ENCODE measurements around the gene KCNMB4. TPM values are rescaled to one million over a fixed set of nuclear protein-coding genes. Genes with fewer than 3 reads are reported as not detected.

Gene KCNMB4, protein sequence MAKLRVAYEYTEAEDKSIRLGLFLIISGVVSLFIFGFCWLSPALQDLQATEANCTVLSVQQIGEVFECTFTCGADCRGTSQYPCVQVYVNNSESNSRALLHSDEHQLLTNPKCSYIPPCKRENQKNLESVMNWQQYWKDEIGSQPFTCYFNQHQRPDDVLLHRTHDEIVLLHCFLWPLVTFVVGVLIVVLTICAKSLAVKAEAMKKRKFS
- 0.26 TPM in 1 of 2 replicates, not detected in the other for total RNA-seq (2014; rRNA removed; shearing (Covaris generic); ENCODE audit: low replicate concordance)

DNA sequence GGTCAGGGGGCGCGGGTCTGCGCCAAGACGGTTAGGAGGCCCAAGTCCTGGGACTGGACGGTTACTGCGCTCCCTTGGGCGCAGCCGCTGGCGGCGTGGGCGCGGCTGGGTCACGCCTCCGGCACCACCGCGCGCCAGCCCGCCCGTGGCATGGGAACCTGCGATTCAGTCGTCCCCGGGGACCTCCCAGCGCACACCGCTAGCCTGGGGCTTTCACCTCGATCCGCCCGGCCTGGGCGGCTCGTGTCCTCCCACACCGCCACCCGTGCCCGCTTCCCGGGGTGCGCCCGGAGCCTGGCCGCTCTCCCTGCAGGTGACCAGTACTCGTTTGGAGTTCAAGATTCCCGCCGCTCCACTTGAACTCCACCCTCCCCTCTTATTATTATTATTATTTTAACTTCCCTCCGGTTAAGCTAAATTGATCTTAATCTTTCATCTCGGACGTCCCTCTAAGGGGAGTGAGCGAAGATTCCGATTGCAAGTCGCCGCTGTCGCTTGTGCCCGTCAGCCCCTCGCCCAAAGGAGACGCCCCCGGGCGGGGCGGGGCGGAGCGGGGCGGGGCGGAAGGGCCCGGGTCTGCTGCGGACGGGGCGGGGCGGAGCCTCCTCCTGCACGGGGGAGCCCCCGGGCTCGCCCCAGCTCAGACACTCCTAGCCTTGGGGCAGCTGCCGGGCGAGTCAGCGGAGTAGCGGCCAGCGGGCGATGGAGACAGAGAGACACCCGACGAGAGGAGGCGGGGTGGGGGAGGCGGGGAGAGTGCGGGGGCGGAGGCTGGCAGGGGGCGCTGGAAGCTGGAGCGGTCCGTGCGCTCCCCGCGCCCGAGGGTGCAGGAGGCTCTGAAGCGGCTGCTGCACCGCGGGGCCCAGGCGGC, at the start of gene KCNMB4:
Gene KCNMB4, plus strand, starts transcription at position 643 of the 871 bp plus-strand sequence. CDS start 445 bp downstream, outside the sequence.
- Histone ChIP-seq H3K36me3 (no peaks in the 10 kb centered on the region), H3K9me3 (no peaks in the 10 kb centered on the region), H3K27me3 (peaks cover 37% of the 10 kb centered on the region), H3K4me3 (peak within 1 kb of the TSS; percentile 55)
- DNase-seq = peak; percentile 65

DNA sequence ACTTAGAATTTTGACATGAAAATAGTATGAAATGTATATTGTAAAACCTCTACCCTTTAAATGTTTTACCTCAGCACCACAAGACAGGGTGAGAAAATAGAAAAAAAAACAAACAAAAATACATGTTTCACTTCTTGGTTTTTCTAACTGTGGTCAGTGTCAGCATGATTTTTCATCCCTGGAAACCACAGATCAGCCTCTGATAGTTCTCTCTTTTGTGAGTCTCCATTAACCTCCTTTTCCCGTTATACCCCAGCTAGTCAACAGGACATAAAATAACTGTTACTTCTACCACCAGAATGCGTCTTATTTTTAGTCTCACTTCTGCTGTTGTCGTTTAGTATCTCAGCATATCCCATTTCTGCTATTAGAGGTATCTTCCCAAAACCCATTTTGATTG, 48.3 kb upstream of the KCNMB4 start:
- DNase-seq = no peak
- Histone ChIP-seq H3K36me3 (peaks cover 2% of the 10 kb centered on the region; the same call in 1 of the 2 replicates), H3K4me3 (no peak overlapping the region), H3K27me3 (no peaks in the 10 kb centered on the region), H3K9me3 (no peaks in the 10 kb centered on the region)

DNA sequence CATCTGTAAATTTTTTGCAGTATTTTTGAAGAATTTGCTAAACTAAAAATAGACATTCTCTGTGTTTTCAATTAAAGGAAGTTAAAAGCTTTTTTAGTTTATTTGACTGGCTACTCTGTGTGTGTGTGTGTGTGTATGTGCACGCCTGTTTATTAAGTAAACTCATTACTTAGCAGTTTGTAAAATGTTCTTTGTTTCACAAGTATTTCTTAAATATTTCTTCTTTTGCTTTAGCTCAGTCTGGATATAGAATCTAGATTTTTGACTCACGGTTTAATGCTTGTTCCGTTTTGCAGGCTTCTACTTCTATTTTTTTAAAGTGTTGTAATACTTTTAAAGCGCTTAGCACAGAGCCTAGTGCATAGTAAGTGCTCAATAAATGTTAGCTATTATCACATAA, 46.5 kb upstream of the KCNMB4 start:
- Histone ChIP-seq H3K4me3 (no peak overlapping the region), H3K9me3 (no peaks in the 10 kb centered on the region)
- no peak for DNase-seq

DNA sequence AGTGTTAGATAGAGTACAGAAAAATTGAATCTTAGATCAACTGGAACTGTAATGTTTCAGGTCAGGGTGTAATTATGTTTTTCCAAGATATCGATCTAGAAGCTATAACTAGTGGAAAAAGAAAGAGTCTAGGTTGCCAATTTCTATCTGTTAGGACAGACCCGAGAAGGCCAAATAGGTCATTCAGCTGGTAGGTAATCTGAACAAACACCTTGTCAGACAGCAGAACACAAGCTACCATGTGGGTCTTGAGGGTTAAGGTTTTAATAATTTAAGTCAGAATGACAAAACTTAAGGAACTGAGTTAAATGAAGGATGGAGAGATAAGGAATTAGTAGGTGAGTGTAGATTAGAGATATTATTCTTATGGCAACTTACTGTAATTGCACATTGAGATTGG, 44.9 kb upstream of the KCNMB4 start:
- no peak for DNase-seq
- Histone ChIP-seq H3K4me3 (no peak overlapping the region), H3K36me3 (peaks cover 2% of the 10 kb centered on the region; the same call in 1 of the 2 replicates), H3K27me3 (no peaks in the 10 kb centered on the region), H3K9me3 (no peaks in the 10 kb centered on the region)

More for the DNA sequence above, 46.5 kb upstream of the KCNMB4 start:
- no peaks in the 10 kb centered on the region for H3K27me3 ChIP-seq
- H3K36me3 ChIP-seq = peaks cover 2% of the 10 kb centered on the region; the same call in 1 of the 2 replicates

DNA sequence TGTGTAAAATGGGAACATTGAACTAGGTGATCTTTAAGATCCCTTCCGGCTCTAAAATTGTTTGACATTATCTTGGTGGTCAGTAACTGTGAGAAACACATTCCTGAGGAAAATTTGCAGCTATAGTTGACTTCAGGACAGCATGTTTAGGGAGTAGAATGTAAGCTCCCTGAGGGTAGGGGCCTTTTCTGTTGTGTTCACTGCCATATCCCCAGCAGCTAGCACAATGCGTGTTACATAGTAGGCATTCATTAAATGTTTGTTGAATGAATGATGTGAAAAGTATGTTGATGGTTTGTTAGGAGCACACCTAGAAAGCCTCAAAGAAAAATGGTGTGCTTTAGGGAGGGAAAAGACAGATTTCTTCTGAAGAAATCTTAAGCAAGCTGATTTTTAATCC, 38.5 kb upstream of the KCNMB4 start:
- H3K9me3 ChIP-seq = no peaks in the 10 kb centered on the region
- H3K27me3 ChIP-seq = no peaks in the 10 kb centered on the region
- peaks cover 3% of the 10 kb centered on the region; the same call in 1 of the 2 replicates for H3K36me3 ChIP-seq
- H3K4me3 ChIP-seq = no peak overlapping the region
- DNase-seq = no peak

DNA sequence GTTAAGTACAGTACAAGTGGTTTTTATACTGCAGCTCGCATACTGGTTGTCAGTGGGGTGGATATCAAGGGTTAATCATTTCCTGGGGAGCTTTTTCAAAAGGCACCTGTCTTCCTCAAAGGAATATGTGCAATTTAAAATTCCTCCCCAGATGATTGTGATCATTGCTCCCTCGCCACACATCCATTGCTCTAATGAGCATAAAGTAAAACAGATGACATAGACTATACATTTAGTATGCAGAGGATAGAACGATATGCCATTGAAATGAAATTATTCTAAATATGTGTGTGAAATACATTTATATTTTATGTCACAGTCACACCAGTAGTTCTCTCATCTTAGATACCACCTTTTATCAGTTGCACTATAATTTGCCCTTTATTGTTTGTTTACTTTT, 36.4 kb upstream of the KCNMB4 start:
- H3K4me3 ChIP-seq = no peak overlapping the region
- no peaks in the 10 kb centered on the region for H3K9me3 ChIP-seq
- no peak for DNase-seq
- no peaks in the 10 kb centered on the region for H3K27me3 ChIP-seq
- peaks cover 3% of the 10 kb centered on the region; the same call in 1 of the 2 replicates for H3K36me3 ChIP-seq

DNA sequence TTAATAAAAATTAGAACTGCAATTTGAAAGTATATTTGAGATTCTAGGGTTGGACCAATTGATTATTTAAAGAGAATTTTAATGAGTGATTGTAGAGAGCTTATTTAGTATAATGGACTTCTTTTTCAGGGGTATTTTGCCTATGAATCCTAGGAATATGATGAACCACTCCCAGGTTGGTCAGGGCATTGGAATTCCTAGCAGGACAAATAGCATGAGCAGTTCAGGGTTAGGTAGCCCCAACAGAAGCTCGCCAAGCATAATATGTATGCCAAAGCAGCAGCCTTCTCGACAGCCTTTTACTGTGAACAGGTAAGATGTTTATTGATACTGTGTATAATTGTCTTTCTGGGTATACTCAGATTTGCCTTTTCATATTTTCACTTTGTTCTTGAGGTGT, 35.9 kb upstream of the KCNMB4 start:
- Histone ChIP-seq H3K4me3 (no peak overlapping the region), H3K27me3 (no peaks in the 10 kb centered on the region), H3K36me3 (peaks cover 3% of the 10 kb centered on the region; the same call in 1 of the 2 replicates), H3K9me3 (no peaks in the 10 kb centered on the region)
- no peak for DNase-seq

DNA sequence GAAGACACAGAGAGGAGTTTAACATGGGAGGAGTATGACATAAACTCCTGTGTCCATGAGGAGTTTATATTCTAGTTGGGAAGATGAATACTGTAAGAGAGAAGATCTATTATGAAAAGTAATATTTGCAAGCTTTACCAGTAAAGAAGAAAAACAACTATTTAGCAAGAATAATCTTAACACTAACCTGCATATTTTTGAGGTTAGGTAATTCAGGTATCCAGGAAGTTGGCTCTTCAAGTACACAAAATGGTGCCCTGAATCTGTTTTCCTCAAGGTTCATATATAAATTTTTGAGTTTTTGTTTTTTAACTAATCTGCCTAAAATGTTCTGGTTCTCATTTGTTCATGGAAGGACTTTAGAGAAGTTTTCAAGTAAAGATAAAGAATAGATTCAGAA, 33.9 kb upstream of the KCNMB4 start:
- peaks cover 16% of the 10 kb centered on the region for H3K36me3 ChIP-seq
- H3K27me3 ChIP-seq = no peaks in the 10 kb centered on the region
- no peaks in the 10 kb centered on the region for H3K9me3 ChIP-seq
- H3K4me3 ChIP-seq = no peak overlapping the region
- no peak for DNase-seq

DNA sequence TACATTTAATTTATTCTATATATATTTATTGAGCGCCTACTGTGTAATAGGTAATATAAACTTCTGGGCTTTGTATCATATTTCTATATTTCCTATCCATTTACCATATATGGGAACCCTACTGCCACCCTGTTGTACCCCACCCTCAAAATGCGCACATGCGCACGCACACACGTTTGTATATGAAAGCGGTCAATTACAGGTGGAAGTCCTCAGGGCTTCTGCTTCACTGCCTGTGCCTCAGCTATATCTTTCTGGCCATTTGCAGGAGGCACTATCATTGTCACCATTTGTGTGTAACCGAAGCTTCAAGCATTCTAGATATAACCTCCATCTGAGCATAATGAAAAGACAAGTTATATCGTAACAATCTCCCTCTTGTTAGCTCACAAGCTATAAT, 31.3 kb upstream of the KCNMB4 start:
- Histone ChIP-seq H3K4me3 (no peak overlapping the region), H3K9me3 (no peaks in the 10 kb centered on the region), H3K27me3 (no peaks in the 10 kb centered on the region), H3K36me3 (peaks cover 39% of the 10 kb centered on the region)
- no peak for DNase-seq

DNA sequence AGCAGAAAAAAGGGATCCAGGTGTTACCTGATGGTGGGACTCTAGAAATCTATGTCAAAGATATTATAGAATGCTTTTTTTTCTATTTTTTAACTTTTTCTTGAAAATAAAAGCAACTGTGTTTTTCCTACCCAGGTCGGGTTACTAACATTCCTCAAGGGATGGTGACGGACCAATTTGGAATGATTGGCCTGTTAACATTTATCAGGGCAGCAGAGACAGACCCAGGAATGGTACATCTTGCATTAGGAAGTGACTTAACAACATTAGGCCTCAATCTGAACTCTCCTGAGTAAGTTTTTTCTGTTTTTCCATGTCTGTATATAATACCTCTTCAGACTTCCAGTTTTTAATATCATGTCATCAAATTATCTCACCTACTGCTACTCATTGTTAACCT, 27.6 kb upstream of the KCNMB4 start:
- Histone ChIP-seq H3K36me3 (peaks cover 63% of the 10 kb centered on the region), H3K9me3 (no peaks in the 10 kb centered on the region), H3K4me3 (no peak overlapping the region), H3K27me3 (no peaks in the 10 kb centered on the region)
- DNase-seq = no peak

DNA sequence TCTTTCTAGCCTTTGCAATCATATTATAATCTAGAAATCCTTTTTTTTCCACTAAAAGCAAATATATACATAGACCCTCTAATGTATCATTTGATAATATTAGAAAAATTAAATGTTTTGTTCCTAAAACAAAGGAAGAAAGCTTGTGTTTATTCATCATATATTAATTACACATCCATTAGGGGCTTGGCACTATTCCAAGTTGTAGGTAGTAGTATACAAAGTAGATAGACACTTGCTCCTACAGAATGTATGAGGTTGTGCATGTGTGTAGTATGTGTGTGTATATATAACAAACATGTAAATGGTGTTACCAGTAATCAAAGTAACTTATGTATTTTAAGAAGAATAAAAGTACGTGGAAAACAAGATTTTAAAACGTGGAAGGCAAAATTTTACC, 15.0 kb upstream of the KCNMB4 start:
- no peaks in the 10 kb centered on the region for H3K9me3 ChIP-seq
- H3K27me3 ChIP-seq = no peaks in the 10 kb centered on the region
- H3K36me3 ChIP-seq = peaks cover 17% of the 10 kb centered on the region
- H3K4me3 ChIP-seq = no peak overlapping the region
- no peak for DNase-seq

DNA sequence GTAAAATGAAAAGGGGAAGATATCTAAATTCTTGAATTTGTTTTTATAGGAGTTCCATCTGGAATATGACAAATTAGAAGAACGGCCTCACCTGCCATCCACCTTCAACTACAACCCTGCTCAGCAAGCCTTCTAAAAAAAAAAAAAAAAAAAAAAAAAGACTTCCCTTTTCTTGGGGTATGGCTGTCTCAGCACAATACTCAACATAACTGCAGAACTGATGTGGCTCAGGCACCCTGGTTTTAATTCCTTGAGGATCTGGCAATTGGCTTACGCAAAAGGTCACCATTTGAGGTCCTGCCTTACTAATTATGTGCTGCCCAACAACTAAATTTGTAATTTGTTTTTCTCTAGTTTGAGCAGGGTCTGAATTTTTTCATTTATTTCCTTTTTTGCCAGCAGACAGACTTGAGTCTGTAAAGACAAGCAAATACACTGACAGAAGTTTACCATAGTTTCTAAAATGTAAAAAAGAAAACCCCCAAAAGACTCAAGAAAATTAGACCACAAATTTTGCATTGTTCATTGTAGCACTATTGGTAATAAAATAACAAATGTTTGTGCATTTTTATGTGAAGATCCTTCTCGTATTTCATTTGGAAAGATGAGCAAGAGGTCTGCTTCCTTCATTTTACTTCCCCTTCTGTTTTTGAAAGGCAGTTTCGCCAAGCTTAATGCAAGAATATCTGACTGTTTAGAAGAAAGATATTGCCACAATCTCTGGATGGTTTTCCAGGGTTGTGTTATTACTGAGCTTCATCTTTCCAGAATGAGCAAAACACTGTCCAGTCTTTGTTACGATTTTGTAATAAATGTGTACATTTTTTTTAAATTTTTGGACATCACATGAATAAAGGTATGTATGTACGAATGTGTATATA, 12.1 kb upstream of the KCNMB4 start:
- no peaks in the 10 kb centered on the region for H3K27me3 ChIP-seq
- peaks cover 5% of the 10 kb centered on the region for H3K36me3 ChIP-seq
- DNase-seq = no peak
- no peak overlapping the region for H3K4me3 ChIP-seq
- H3K9me3 ChIP-seq = no peaks in the 10 kb centered on the region

DNA sequence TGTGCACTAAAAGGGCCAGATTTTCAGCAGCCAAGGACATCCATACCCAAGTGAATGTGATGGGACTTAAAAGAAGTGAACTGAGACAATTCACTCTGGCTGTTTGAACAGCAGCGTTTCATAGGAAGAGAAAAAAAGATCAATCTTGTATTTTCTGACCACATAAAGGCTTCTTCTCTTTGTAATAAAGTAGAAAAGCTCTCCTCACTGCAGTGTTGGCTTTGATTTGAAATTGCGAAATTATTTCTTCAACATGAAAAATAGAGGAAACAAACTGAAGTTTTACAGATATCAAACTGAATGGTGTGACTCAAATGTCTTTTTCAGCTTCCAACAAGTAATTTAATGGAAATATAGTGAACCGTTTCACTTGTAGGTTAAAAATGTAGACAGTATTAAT, 11.3 kb upstream of the KCNMB4 start:
- Histone ChIP-seq H3K27me3 (no peaks in the 10 kb centered on the region), H3K4me3 (no peak overlapping the region), H3K36me3 (peaks cover 5% of the 10 kb centered on the region), H3K9me3 (no peaks in the 10 kb centered on the region)
- no peak for DNase-seq

DNA sequence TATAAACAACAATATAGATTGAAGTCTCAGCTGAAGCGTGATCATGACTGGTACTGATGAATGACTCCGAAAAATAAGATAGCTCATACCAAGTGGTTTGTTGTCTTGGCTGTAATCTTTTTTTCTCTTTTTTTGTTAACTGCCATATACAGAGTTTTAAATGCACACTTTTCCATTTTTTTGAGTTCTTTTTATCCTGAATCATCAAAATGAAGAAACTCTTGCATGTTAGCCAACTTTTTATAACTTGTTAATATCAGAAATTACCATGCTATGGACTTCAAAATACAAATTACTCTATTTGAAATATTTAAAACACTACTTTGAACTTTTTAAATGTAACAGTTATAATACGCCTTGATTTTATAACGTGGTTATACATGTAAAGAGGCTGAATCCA, 10.1 kb upstream of the KCNMB4 start:
- Histone ChIP-seq H3K4me3 (no peak overlapping the region), H3K36me3 (peaks cover 5% of the 10 kb centered on the region), H3K9me3 (no peaks in the 10 kb centered on the region), H3K27me3 (no peaks in the 10 kb centered on the region)
- no peak for DNase-seq

DNA sequence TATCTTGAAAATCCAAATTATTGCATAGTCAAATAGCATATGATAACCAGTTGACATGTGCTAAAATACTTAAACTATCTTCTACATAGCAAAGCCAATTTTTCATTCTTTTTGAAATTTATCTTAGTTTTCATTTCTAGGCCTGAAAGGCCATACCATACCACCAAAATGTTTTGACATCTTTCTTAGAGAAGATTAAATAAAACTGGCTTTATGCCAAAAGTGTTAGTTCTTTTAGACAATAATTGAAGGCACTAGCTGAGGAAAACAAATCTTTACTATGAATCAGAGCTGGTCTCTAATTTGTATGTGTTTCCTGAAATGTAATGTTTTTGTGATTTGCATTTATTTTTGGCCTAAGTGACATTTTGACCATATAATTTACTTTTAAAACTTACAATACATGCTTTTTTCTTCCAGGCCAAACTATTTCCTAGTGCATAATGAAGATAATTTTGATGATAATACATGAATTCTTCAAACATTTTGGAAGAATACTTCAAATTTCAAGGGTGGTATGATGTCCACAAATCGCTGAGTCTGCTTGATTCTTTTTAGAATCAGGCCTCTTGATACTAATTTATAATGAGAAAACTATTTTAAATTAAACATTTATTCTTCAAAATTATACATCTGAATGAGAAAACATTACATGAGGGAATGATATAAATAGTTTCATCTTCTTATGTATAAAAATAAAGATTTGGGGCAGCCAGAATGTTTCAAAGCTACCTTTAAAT, 6.5 kb upstream of the KCNMB4 start:
- no peaks in the 10 kb centered on the region for H3K9me3 ChIP-seq
- peaks cover 3% of the 10 kb centered on the region; the same call in 1 of the 2 replicates for H3K36me3 ChIP-seq
- peaks cover 8% of the 10 kb centered on the region for H3K27me3 ChIP-seq
- DNase-seq = no peak
- no peak overlapping the region for H3K4me3 ChIP-seq

DNA sequence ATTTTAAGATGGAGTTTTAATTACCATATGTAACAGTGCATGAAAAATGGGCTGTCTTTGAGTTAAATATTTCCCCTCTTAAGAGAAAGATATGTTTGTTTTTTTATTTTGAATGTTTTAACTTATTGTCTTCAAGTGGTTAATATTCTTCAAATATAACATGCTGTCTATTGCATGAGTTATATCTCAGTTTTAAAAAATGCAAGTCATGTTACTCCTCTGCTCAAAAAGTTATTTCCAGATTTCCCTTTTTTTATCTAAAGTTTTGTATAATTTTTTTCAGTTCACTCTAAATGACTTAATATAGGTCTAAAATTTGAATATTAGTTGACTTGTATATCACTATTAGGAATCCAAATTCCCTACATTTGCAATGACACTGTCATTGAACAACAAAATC, 5.9 kb upstream of the KCNMB4 start:
- DNase-seq = no peak
- no peak overlapping the region for H3K4me3 ChIP-seq
- peaks cover 14% of the 10 kb centered on the region for H3K27me3 ChIP-seq
- H3K36me3 ChIP-seq = peaks cover 3% of the 10 kb centered on the region; the same call in 1 of the 2 replicates
- H3K9me3 ChIP-seq = no peaks in the 10 kb centered on the region

All from MG63 (cell line).